HG02623 (cell line): Measurements from ENCODE around the gene TMPRSS9.
A peak's percentile ranks its signal among the peaks of the same experiment; 100 is the strongest.

Source experiments
- ATAC-seq: cut with Tn5 transposase; IDR thresholded peaks from one replicate; pipeline ENCODE4 v1.9.1; 2021; ENCODE audit warnings: moderate library complexity; ENCODE audit not compliant: unreplicated experiment

Gene TMPRSS9

DNA sequence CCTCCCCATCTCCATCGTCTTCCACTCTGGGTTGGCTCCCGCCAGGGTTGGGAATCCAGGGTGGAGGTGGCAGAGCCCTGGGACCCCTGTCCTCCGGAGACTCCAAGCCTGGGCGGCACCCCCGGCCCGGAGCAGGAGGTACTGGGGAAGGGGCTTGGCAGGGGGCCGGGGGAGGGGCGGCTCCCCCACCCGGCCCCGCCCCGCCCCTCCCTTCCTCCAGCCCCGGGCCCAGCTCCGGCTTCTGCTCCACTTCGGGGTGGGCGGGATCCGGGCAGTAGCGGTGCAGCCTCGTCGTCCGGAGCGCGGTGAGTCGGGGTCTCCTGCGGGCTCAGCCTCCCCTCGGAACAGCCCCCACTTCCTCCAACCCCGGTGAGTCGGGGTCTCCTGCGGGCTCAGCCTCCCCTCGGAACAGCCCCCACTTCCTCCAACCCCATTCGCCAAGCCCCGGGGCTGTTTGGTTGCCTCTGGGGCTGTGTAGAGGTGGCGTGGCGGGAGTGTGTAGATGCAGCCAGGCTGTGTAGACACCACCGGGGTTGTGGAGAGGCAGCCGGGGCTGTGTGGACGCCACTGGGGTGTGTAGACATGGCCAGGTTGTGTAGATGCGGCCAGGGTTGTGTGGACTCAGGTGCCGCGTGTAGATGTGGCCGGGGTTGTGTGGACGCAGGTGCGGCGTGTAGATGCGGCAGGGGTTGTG, at the start of gene TMPRSS9:
Gene TMPRSS9, plus strand, starts transcription at position 274 of the 694 bp plus-strand sequence. CDS start 29,521 bp downstream, outside the sequence.
- ATAC-seq: no peak

DNA sequence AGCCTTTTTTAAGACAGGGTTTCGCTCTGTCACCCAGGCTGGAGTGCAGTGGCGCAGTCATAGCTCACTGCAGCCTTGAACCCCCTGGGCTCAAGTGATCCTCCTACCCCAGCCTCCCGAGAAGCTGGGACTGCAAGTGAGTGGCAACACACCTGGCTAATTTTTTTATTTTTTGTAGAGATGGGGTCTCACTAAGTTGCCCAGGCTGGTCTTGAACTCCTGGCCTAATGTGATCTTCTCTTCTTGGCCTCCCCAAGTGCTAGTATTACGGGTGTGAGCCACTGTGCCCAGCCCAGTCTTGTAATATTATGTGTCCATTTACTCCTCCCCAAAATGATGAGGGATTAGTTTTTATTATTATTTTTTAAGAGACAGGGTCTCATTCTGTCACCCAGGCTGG, 49.0 kb upstream of the TMPRSS9 start:
- no peak for ATAC-seq

DNA sequence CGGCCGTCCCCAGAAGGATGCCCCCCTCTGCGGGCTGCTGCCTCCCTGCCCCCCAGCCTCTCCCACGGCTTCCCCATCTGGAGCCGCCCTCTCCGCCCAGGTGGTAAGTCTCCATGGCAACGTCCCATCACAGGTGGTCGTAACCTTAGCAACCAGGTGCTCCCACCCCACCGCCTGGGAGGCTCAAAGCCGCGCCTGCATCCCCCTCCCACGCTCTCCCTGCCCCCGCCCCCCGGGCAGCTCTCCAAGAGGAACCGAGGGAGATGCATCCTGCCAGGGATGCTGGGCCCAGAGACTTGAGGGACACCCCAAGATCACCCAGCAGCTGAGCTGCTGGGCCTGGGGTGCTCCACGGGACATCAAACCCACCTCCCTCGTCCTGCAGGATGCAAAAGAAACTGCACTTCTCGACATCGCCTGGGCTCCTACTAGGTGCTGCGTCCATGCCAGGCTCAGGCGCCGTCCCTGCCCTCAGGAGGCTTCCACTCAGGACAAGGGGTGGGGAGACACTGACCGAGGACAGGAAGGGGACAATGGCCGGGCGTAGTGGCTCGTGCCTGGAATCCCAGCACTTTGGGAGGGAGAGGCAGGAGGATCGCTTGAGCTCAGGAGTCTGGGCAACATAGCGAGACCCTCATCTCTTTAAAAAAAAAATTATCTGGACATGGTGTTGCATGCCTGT, 47.1 kb upstream of the TMPRSS9 start:
- ATAC-seq: no peak

DNA sequence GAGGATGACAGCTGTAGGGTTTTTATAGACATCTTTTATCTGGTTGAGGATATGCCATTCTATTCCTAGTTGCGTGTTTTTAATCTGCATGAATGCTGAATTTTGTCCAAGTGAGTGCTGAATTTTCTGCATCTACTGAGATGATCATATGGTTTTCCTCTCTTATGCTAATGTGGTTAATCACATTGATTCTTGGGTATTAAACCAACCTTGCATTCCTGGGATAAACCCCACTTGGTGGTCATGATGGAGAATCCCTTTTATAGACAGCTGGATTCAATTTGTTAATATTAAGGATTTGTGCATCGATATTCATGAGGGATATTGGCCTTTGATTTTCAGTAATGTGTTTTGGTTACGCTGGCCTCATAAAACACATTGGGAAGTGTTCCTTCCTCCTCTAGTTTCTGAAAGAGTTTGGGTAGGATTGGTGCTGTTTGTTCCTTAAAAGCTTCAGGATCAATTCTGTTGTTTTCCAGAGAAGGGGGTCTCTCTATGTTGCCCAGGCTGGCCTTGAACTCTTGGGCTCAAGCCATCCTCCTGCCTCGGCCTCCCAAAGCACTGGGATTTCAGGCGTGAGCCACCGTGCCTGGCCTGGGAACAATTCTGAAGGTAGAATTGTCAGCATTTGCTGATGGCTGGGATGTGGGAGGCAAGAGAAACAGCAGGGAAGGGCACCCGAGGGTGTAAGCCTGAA, 44.8 kb upstream of the TMPRSS9 start:
- no peak for ATAC-seq

DNA sequence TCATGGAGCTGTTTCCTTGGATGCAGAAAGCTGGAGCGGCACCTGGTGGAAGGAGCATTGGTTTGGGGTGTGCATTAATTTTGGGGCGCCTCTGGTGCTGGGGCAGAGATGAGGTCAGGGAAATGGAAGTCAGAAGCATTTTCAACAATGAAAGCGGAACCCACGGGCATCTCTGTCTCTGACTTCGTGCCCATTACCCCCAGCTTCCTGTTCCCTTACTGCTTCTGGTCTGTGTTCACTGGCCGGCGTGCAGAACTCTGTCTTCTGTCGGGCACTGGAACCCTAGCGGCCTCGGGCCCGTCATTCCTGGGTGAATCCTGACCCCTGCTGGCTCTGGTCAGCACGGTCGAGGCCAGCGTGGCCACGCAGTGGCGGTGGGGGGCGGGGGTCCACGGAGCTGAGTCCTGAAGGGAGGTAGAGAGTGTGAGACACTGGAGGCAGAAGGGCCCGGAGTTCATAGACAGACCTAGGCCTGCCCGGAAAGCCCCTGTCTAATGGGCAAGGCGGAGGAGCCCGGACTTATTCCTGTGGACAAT, 44.2 kb upstream of the TMPRSS9 start:
- no peak for ATAC-seq

DNA sequence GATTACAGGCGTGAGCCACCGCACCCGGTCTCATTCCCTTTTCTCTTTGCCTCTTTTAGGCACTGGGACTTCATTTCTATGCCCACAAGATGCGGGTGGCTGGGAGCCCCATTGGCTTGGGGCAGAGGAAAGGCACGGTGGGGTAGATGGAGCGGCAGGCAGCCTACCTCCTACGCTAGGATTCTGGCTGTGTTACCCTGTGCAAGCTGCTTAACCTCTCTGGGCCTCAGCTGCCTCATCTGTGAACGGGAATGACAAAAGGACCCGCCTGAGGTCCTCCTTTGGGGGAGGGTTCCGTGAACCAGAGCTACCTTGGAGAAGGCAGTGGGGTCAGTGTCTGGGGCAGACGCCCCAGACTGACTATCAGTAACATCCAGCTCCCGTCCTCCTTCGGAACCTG, 42.8 kb upstream of the TMPRSS9 start:
- ATAC-seq: no peak

DNA sequence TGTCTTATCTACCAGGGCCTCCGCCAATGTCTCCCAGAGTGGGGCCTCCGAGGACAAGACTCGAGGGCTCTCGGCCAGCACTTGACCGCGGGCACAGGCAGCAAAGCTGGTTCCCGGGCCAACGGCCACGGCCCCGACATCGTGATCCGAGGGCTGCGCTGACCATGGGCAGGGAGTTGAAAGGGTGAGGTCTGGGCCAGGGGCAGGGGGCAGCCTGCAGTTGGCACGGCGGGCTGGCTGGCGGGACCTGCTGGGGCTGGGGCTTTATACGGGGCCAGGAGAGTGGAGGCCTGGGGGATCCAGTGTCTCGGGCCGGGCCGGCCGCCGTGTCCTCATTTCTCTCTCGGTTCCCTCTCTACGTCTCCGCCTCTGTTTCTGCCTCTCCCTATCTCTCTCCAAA, 42.3 kb upstream of the TMPRSS9 start:
- no peak for ATAC-seq

DNA sequence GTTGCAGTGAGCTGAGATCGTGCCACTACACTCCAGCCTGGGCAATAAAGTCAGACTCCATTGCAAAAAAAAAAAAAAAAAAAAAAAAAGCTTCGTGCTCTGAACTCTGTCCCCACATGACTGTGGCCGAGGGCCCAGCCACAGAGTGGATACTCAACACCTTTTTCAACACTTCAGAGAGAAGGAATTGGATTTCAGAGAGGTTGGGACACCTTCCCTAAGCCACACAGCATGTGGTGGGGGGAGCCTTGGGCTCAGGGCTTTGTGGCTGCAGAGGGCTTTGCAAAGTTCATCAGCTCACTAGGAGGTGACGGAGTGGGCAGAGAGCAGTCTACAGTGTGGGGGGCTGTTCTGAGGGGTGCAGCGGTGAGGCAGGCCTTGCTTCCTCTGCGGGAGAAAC, 41.1 kb upstream of the TMPRSS9 start:
- ATAC-seq: no peak

DNA sequence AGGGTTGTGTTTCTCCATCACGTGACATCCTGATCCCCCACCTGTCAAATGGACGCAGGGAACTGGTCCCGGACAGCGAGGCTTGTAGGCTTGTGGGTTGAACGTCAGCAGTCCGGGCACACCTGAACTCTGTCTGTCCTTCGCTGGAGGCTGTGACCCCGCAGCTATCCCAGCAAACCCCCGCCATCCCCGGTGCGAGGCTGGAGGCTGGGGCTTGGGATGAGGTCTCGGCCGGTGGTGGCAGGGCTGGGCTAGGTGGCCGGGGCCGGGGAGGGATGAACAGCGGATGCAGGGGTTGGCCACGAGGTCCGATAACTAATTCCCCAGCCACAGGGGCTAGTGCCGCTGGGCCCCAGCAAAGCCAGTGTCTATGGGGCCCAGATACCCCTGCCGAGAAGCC, 40.5 kb upstream of the TMPRSS9 start:
- no peak for ATAC-seq

DNA sequence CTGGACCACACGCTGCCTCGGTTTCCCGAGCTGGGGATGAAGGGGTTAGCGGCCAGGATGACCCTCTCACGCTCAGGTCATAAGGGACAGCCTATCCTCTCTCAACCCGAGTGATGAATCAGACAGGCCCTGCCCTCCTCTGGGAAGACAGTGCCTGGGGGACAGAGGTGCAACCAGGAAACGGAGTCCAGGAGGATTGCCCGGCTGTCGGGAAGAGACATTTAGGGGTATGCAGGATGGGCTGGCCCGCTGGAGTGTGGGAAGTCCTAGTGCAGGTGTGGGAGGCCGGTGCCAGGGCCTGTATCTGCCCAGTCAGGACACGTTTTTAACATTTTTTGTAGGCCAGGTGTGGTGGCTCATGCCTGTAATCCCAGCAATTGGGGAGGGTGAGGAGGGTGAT, 40.0 kb upstream of the TMPRSS9 start:
- no peak for ATAC-seq

DNA sequence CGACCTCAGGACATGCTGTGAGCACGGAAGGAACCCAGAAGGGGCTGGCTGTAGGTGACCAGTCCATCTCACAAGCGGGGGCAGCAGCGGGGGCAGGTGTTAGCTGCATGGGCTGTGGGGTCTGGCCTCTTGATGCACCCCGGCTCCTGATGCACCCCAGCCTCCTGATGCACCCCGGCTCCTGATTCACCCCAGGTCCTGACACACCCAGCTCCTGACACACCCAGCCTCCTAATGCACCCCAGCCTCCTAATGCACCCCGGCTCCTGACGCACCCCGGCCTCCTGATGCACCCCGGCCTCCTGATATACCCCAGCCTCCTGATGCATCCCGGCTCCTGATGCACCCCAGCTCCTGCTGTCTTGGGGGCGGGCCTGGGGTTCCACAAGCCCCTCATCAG, 39.1 kb upstream of the TMPRSS9 start:
- ATAC-seq: no peak

DNA sequence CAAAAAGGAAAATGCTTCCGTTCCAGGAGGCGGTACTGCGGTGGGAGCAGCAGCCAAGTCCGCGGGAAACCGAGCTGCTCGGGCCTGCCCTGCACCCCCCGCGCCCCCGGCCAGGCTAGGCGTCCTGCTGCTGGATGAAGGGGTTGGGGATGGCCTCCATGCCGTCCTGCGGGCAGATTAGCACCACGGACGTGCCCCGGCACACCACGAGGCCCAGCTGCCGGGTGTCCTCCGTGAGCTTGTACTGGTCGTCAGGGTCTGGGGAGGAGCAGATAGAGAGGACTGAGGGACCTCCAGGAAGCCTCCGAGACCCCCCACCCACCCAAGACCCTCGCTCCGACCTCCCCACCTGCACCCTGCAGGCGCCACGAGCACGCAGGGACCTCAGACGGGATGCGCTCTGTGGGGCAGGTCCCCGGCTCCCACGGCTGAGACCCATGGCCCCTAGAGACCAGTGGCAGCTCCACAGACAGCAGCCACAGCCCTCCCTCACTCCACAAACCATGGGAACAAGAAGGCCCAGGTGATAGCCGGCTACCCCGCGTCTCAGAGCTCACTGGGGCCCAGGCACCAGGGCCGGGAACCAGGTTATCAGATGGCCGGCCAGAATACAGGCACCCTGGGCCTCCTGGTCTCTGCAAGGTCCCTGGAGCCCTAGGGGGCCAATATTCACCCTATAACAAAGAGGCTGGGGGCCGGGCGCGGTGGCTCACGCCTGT, 38.3 kb upstream of the TMPRSS9 start:
- ATAC-seq: no peak

DNA sequence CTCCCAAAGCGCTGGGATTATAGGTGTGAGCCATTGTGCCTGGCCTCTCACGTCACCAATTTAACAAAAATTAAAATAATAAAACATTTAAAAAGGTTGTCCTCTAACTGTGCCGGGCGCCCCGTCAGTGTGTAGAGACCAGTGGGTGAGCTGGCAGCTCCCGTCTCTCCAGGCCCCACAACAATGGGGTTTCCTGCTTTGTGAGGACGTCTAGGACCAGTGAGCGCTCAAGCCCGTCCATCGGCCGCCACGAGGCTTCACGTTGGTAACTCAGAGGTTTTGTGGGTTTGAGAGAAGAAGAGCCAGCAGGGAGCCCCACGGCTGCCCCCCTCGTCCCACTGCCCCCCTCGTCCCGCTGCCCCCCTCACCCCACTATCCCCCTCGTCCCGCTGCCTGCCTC, 36.4 kb upstream of the TMPRSS9 start:
- ATAC-seq: no peak

DNA sequence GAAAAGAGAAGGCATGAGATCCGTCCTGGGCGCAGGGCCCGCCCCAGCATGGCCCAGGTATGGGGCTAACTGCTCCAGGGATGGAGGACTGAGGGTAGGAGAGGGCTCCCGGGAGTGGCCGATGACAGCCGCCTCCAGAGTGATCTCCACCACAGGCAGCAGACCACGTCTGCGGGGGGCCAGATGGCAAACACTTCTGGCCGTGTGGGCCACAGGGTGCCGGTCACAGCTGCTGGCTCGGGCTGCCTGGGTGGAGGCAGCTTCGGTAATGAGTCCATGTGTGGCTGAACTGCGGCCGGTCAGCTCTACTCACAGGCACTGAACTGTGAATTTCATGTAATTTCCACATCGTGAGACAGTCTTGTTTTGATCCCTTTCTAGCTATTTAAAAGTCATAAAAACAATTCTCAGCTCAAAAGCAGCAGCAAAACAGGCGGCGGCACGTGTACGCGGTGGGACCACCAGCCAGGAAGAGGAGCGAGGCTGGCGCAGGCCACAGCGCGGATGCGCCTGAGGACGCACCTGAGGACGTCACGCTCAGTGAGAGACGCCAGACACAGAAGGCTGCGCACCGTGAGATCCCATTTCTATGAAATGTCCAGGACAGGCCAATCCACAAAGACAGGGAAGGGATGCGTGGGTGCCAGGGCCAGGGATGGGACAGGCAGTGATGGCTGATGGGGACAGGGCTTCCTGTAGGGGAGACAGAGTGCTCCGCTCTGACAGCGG, 35.7 kb upstream of the TMPRSS9 start:
- ATAC-seq: no peak

DNA sequence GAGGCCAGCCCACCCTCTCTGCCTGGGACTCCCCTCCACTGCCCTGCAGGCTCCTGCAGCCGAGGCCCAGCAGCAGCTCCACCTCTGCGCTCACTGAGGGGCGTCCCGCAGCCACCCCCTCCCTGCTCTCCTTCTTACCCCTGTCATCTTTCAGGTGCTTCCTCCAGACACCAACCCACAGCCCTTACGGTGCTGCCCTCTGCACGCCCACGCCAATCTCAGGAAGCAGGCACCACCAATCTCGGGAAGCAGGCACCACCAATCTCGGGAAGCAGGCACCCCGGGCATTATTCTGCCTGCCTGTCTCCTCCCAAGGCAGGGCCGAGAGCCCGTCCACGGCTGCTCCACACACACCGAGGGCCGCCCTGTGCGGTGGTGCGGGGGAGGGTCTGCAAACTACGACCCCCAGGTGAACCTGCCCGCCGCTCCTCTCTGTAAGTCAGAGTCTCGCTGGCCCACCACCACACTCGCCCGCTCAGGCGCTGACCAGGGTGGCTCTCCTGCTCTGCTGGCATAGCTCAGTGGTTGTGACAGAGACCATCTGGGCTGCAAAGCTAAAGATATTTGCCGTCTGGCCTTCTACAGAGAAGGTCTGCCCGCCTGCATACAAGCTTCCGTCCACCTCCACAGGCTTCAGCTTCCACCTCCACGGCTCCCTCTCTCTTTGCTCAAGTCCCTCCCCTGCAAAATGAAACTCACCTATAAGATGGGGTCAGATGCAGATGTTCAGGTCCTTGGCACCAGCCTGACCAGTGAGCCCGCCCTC, 34.6 kb upstream of the TMPRSS9 start:
- ATAC-seq: no peak

DNA sequence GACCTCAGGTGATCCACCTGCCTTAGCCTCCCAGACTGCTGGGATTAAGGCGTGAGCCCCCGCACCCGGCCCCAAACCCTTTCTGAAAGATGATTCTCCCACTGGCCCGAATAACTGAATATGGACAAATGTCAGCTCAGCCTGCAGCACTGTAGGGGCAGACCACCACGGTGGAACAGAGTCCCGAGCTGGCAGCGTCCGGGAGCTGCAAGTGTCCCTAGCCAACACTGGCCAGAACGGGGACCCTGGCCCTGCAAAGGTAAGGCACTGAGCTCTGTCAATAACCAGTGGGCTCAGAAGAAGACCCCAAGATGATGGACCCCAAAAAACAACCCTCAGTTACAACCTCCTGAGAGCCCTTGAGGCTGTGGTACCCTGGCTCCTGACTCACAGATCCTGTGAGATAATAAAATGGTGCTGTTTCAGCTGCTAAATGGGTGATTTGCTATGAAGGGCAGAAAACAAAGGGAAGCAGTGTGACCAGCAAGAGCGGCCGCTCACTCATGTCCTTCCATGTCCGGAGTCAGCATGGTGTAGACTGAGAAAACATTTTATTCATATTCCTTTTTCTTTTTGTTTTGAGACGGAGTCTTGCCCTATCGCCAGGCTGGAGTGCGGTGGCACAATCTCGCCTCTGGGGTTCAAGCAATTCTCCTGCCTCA, 33.2 kb upstream of the TMPRSS9 start:
- ATAC-seq: no peak

DNA sequence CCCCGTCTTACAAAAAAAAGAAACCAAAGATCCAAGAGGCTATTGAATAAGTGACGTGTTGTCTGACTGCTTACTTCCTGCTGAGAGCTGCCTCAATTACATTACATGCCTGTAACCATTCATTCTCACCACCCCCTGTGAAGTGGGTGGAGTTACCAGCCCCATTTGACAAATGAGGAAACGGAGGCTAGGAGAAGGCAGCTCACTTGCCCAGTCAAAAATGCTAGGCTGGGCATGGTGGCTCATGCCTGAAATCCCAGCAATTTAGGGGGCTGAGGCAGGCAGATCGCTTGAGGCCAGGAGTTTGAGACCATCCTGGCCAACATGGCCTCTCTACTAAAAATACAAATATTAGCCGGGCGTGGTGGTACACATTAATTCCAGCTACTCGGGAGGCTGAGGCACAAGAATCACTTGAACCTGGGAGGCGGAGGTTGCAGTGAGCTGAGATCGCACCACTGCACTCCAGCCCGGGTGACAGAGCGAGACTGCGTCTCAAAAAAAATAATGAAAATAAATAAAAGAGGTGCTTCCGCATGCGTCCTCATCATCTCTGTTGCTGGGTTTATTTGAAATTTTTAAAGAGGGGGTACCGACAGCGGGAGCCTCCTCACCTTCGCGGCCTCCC, 32.2 kb upstream of the TMPRSS9 start:
- ATAC-seq: no peak

DNA sequence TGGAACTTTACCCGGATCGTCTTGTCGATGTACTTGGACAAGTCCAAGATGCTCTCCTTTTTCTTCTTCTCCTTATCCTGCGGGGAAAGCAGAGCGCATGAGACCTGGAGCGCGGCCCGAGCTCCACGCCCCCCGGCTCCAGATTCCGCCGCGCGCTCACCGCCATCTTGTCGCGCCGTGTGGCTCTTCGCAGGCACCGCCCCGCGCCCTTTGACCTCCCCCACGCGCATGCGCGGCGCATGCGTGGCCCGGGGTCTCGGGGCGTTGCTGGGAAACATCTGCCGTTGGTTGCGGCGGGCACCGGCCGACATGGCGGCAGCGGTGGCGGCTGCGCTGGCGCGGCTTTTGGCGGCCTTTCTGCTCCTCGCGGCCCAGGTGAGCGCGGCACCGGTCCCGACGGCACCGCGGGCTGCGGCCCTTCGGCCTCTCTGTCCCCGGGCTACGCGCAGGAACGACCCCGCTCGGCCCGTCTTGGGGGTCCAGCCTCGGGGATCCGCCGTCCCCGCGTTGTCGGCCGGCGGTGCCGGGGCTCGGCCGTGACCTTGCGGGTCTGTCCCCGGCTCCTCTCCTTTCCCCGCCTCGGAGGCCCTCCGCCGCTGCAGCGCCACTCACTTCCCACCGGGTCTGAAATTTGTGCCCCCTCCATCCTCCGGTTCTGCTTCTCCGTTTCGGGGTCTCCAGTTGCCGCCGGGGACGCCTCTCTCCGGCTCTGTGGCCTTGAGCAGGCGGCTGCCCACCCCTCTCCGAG, 31.5 kb upstream of the TMPRSS9 start, which contains the start of the genes LSM7 and SPPL2B:
Gene LSM7, minus strand, starts transcription at position 186 of the 748 bp plus-strand sequence. Its CDS starts 20 bp downstream, at position 166.
Gene SPPL2B, plus strand, starts transcription at position 284 of the 748 bp plus-strand sequence. Its CDS starts 26 bp downstream, at position 310.
- ATAC-seq: peak; percentile 42
